Neural progenitor cell (in vitro differentiated cells): ENCODE data around the gene CELA3A. TPM values are rescaled to one million over a fixed set of nuclear protein-coding genes. Genes with fewer than 3 reads are reported as not detected.

Experiments
- DNase-seq: peaks from one replicate; pipeline ENCODE4 v3.0.0-alpha.2; 2016; ENCODE audit warnings: low spot score
- H2AFZ ChIP-seq: fragments of 200-600 bp; sonication (generic); replicated peaks from 2 replicates; pipeline ENCODE4 v1.6.1; 2016; ENCODE audit warnings: antibody characterized with exemption
- H3F3A ChIP-seq: fragments of 200-600 bp; sonication (generic); 2 replicates; pipeline ENCODE4 v1.6.1; 2016; ENCODE audit warnings: antibody characterized with exemption, low read depth
- H3K27ac ChIP-seq: fragments of 200-600 bp; sonication (generic); 2 replicates; pipeline ENCODE4 v1.5.1; 2016; ENCODE audit warnings: mild to moderate bottlenecking
- H3K27me3 ChIP-seq: fragments of 200-600 bp; sonication (generic); 2 replicates; pipeline ENCODE4 v1.6.1; 2016; ENCODE audit warnings: mild to moderate bottlenecking, moderate library complexity
- H3K36me3 ChIP-seq: fragments of 200-600 bp; sonication (generic); 2 replicates; pipeline ENCODE4 v1.5.1; 2016
- H3K4me1 ChIP-seq: fragments of 200-600 bp; sonication (generic); 2 replicates; pipeline ENCODE4 v1.6.1; 2016; ENCODE audit warnings: mixed run types
- H3K4me2 ChIP-seq: fragments of 200-600 bp; sonication (generic); 2 replicates; pipeline ENCODE4 v1.6.1; 2016
- H3K4me3 ChIP-seq: fragments of 200-600 bp; sonication (generic); 2 replicates; pipeline ENCODE4 v1.5.1; 2016
- H3K79me2 ChIP-seq: fragments of 200-600 bp; sonication (generic); 2 replicates; pipeline ENCODE4 v1.6.1; 2016; ENCODE audit warnings: low read depth
- H3K9ac ChIP-seq: fragments of 200-600 bp; sonication (generic); 2 replicates; pipeline ENCODE4 v1.6.1; 2016
- H3K9me3 ChIP-seq: fragments of 200-600 bp; sonication (generic); 2 replicates; pipeline ENCODE4 v1.5.1; 2016; ENCODE audit warnings: low read depth
- H4K20me1 ChIP-seq: fragments of 200-600 bp; sonication (generic); 2 replicates; pipeline ENCODE4 v1.6.1; 2016; ENCODE audit warnings: low read depth
- H3K27ac Mint-ChIP-seq: 3 replicates; pipeline ENCODE4 v1.8.0; 2021; ENCODE audit warnings: mixed read lengths
- H3K27me3 Mint-ChIP-seq: 2 replicates; pipeline ENCODE4 v1.8.0; 2022; ENCODE audit warnings: low read depth, mild to moderate bottlenecking, inconsistent platforms, moderate library complexity, mixed read lengths; ENCODE audit not compliant: insufficient read depth
- H3K36me3 Mint-ChIP-seq: 3 replicates; pipeline ENCODE4 v1.8.0; 2021; ENCODE audit warnings: mixed read lengths
- H3K4me1 Mint-ChIP-seq: 3 replicates; pipeline ENCODE4 v1.8.0; 2021; ENCODE audit warnings: mixed read lengths
- H3K4me3 Mint-ChIP-seq: 3 replicates; pipeline ENCODE4 v1.8.0; 2021; ENCODE audit warnings: mild to moderate bottlenecking, moderate library complexity, mixed read lengths
- H3K9me3 Mint-ChIP-seq: 3 replicates; pipeline ENCODE4 v1.8.0; 2020; ENCODE audit warnings: mixed read lengths
- EZH2 ChIP-seq: fragments of 200-600 bp; sonication (generic); IDR thresholded peaks from 2 replicates; pipeline ENCODE4 v1.6.1; 2017; ENCODE audit warnings: antibody characterized with exemption, mild to moderate bottlenecking, moderate library complexity
- EZH2phosphoT487 ChIP-seq: fragments of 200-600 bp; sonication (generic); IDR thresholded peaks from 2 replicates; pipeline ENCODE4 v1.6.1; 2017; ENCODE audit warnings: antibody characterized with exemption
- total RNA-seq: library from RNA; depleted of rRNA; stranded (reverse); fragments of >200 nt; gene quantifications from 2 replicates; pipeline ENCODE4 v1.2.3, GENCODE V29; 2015; ENCODE audit warnings: low replicate concordance
- TF ChIP-seq, protein P1 (sequence below): fragments of 200-600 bp; sonication (generic); IDR thresholded peaks from 2 replicates; pipeline ENCODE4 v1.5.1; 2017; ENCODE audit warnings: antibody characterized with exemption, mild to moderate bottlenecking

Gene CELA3A
- total RNA-seq, 1 donor from 2014 or later, result not detected

DNA sequence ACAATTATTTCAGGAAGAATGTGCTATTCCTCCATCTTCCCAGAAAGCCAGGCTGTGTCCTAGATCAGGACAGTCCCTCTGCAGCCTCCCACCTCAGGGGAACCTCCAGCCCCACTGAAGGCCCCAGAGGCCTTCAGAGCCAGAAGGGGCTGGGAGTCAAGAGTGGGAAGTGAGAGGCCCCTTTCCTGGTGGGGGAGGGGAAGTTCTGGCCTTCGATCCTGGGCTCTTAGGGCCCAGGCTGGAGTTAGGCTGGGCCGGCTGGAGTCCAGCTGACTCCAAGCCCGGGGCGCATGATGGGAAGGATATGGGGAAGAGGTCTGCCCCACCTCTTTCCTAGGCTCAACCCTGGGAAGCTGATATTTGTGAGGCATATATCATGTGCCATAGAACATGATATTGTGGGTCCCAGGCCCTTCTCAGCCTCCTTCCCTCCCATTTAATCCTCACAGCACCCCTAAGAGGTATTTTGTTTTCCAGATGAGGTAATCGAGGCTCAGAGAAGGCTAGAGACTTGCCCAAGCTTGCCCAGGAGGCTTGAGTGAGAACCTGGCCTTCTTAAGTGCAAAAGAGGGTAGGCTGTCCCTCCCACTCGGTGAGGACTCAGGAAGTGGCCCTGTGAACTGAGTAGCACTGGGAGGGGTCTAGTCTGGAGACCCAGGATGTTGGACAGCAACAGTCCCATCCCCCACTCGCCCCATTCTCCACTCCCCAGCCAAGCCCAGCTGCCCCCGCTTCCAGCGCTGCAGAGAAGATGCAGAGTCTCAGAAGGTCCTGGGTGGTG is 45.8 kb upstream of the CELA3A start:
- H3K36me3 Mint-ChIP-seq, result no peaks in the 10 kb centered on the region
- H3K4me3 Mint-ChIP-seq, result no peak overlapping the region
- H3K36me3 ChIP-seq, result no peaks in the 10 kb centered on the region

DNA sequence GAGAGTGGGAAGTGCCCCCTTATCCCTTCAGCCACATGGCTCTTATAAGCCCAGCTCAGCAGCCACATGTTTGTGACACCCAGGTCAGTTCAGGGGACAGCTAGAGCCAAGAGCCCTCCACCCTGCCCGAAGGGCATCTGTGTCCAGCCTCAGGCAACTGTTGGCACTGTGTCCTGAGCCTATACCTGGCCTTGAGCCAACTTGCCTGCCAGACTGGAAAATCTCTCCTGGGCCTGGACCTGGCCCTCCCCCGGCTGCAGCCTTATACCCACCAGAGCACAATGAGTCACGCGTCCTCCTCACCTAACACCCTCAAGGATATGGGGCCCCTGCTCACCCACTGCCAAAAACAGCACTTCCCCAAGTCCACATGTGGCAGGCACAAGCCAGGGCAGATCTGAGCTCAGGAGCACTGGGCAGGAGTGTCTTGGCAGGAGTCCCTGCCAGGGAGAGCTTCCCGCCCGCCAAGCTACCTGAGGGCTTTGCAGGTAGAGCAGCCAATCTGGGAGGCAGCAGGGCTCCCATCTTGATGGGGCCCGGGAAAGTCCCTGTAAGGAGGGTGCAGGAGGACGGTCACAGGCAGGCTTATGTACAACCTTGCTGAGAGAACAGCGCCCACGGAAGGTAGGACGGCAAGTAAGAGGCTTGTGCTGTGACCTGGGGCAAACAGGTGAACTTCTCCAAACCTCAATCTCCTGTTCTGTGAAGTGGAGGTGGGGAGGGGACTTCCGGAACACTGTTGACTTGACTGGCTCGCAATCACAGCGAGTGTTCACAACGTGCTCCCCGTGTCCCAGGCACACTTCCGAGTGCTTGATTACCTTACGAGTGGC is 44.5 kb upstream of the CELA3A start:
- H3K27me3 ChIP-seq, result no peaks in the 10 kb centered on the region
- no peaks in the 10 kb centered on the region for H3K36me3 ChIP-seq
- no peak overlapping the region for H3K4me3 ChIP-seq
- no peaks in the 10 kb centered on the region for H3K79me2 ChIP-seq
- no peak overlapping the region for H3K27ac ChIP-seq
- H3K4me1 ChIP-seq, result peaks cover 19% of the 10 kb centered on the region
- no peaks in the 10 kb centered on the region for H4K20me1 ChIP-seq
- Mint-ChIP-seq H3K9me3 (no peaks in the 10 kb centered on the region), H3K27ac (peak overlapping the region; percentile 18), H3K27me3 (no peaks in the 10 kb centered on the region), H3K4me1 (peaks cover 32% of the 10 kb centered on the region), H3K4me3 (no peak overlapping the region), H3K36me3 (no peaks in the 10 kb centered on the region)
- DNase-seq, result no peak
- no peaks in the 10 kb centered on the region for H3K9me3 ChIP-seq
- TF ChIP-seq EZH2 (no peak), EZH2phosphoT487 (no peak)
- TF ChIP-seq, protein P1, sequence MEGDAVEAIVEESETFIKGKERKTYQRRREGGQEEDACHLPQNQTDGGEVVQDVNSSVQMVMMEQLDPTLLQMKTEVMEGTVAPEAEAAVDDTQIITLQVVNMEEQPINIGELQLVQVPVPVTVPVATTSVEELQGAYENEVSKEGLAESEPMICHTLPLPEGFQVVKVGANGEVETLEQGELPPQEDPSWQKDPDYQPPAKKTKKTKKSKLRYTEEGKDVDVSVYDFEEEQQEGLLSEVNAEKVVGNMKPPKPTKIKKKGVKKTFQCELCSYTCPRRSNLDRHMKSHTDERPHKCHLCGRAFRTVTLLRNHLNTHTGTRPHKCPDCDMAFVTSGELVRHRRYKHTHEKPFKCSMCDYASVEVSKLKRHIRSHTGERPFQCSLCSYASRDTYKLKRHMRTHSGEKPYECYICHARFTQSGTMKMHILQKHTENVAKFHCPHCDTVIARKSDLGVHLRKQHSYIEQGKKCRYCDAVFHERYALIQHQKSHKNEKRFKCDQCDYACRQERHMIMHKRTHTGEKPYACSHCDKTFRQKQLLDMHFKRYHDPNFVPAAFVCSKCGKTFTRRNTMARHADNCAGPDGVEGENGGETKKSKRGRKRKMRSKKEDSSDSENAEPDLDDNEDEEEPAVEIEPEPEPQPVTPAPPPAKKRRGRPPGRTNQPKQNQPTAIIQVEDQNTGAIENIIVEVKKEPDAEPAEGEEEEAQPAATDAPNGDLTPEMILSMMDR, result no peak
- H3F3A ChIP-seq, result no peaks in the 10 kb centered on the region
- H3K4me2 ChIP-seq, result no peak overlapping the region
- no peak overlapping the region for H3K9ac ChIP-seq
- H2AFZ ChIP-seq, result no peak overlapping the region

More for the DNA sequence above, 45.8 kb upstream of the CELA3A start:
- TF ChIP-seq EZH2 (no peak), EZH2phosphoT487 (no peak)
- TF ChIP-seq, protein P1, result no peak
- H3K79me2 ChIP-seq, result no peaks in the 10 kb centered on the region
- H3K27me3 ChIP-seq, result no peaks in the 10 kb centered on the region
- DNase-seq, result no peak
- Mint-ChIP-seq H3K27me3 (peaks cover under 1% of the 10 kb centered on the region), H3K4me1 (peaks cover 32% of the 10 kb centered on the region), H3K27ac (no peak overlapping the region), H3K9me3 (no peaks in the 10 kb centered on the region)
- no peak overlapping the region for H3K9ac ChIP-seq
- no peak overlapping the region for H3K4me2 ChIP-seq
- no peaks in the 10 kb centered on the region for H3K9me3 ChIP-seq
- H3K4me1 ChIP-seq, result peaks cover 19% of the 10 kb centered on the region
- H4K20me1 ChIP-seq, result no peaks in the 10 kb centered on the region
- H3K4me3 ChIP-seq, result no peak overlapping the region
- no peaks in the 10 kb centered on the region for H3F3A ChIP-seq
- H3K27ac ChIP-seq, result no peak overlapping the region
- H2AFZ ChIP-seq, result peak overlapping the region; percentile 88

DNA sequence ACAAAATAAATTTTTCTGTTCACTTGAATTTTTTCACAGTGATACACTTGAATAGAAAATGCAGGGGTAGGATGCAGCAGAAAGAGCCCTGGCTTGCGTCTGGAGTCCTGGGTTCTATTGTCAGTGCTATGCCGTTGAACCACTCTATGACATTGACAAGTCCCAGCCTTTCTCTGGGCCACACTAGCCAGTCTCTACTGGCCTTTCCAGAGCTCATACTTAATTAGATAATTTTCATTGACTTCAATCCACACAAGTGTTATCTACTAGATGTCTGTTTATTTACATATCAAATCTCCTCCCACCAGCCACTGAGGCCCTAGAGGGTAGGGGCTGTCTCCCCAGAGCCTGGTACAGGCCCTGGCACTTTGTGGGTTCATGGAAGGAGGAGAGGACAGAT is 40.1 kb upstream of the CELA3A start:
- H3K27me3 ChIP-seq, result no peaks in the 10 kb centered on the region
- no peak overlapping the region for H3K9ac ChIP-seq
- no peaks in the 10 kb centered on the region for H3K27me3 Mint-ChIP-seq
- no peak for DNase-seq
- no peaks in the 10 kb centered on the region for H3K36me3 ChIP-seq
- no peaks in the 10 kb centered on the region for H3K4me1 ChIP-seq
- no peak overlapping the region for H3K27ac ChIP-seq
- no peak overlapping the region for H3K4me3 ChIP-seq
- H3K9me3 ChIP-seq, result no peaks in the 10 kb centered on the region
- no peak overlapping the region for H3K4me2 ChIP-seq
- H4K20me1 ChIP-seq, result no peaks in the 10 kb centered on the region
- H3K9me3 Mint-ChIP-seq, result no peaks in the 10 kb centered on the region
- no peaks in the 10 kb centered on the region for H3K79me2 ChIP-seq
- peaks cover 32% of the 10 kb centered on the region for H3K4me1 Mint-ChIP-seq
- H3K36me3 Mint-ChIP-seq, result no peaks in the 10 kb centered on the region
- no peak overlapping the region for H2AFZ ChIP-seq
- H3F3A ChIP-seq, result no peaks in the 10 kb centered on the region
- H3K27ac Mint-ChIP-seq, result no peak overlapping the region
- TF ChIP-seq EZH2 (no peak), EZH2phosphoT487 (no peak)
- TF ChIP-seq, protein P1, result no peak
- H3K4me3 Mint-ChIP-seq, result no peak overlapping the region
